Uterus (tissue), 2 donors: Measurements from ENCODE around the gene SLC7A5.

Experiments
- POLR2A ChIP-seq, 2 donors: fragments of 450-650 bp; IDR thresholded peaks; one replicate each; pipeline ENCODE4 v1.6.1; 2016; ENCODE audit warnings: antibody characterized with exemption in 2 of 2, mild to moderate bottlenecking in 1 of 2, moderate library complexity in 1 of 2
- TF ChIP-seq, protein P1 (sequence below), 4 experiments: fragments of 200-600 bp in 2 of 4; fragments of 450-650 bp in 2 of 4; sonication (generic) in 2 of 4; IDR thresholded peaks; one replicate each; pipeline ENCODE4 v1.5.1; 2016 to 2019; ENCODE audit warnings: antibody characterized with exemption in 4 of 4, mild to moderate bottlenecking in 2 of 4, moderate library complexity in 1 of 4

DNA sequence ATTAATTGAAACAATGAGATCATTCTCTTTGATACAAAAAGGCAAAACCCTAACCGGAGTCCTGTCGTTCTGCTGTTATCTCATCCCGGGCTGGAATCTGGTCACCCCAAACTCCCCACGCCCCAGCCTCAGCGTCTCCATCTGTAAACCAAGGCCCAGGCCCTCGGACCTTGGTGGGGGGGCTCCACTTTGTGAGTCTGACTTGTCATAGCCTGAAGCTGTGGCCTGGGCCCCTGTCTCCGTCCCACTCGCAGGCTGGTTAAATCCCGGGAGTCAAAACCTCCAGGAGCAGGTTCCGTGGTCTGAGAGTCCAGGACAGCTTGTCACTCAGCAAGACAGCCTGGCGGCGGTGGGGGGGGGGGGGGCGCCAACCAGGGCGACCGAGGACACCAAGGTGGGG lies 50.0 kb downstream of the SLC7A5 start:
- TF ChIP-seq POLR2A (IDR thresholded peaks at IDR 0.05) = no peak
- TF ChIP-seq, protein P1, sequence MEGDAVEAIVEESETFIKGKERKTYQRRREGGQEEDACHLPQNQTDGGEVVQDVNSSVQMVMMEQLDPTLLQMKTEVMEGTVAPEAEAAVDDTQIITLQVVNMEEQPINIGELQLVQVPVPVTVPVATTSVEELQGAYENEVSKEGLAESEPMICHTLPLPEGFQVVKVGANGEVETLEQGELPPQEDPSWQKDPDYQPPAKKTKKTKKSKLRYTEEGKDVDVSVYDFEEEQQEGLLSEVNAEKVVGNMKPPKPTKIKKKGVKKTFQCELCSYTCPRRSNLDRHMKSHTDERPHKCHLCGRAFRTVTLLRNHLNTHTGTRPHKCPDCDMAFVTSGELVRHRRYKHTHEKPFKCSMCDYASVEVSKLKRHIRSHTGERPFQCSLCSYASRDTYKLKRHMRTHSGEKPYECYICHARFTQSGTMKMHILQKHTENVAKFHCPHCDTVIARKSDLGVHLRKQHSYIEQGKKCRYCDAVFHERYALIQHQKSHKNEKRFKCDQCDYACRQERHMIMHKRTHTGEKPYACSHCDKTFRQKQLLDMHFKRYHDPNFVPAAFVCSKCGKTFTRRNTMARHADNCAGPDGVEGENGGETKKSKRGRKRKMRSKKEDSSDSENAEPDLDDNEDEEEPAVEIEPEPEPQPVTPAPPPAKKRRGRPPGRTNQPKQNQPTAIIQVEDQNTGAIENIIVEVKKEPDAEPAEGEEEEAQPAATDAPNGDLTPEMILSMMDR (IDR thresholded peaks at IDR 0.05) = no peak
